ENCODE data around the gene AIRE. TPM values are rescaled to one million over a fixed set of nuclear protein-coding genes. Genes with fewer than 3 reads are reported as not detected.

Gene AIRE
- total RNA-seq, 4 donors from 2014 or later = 0.30 TPM; not detected in 3

DNA sequence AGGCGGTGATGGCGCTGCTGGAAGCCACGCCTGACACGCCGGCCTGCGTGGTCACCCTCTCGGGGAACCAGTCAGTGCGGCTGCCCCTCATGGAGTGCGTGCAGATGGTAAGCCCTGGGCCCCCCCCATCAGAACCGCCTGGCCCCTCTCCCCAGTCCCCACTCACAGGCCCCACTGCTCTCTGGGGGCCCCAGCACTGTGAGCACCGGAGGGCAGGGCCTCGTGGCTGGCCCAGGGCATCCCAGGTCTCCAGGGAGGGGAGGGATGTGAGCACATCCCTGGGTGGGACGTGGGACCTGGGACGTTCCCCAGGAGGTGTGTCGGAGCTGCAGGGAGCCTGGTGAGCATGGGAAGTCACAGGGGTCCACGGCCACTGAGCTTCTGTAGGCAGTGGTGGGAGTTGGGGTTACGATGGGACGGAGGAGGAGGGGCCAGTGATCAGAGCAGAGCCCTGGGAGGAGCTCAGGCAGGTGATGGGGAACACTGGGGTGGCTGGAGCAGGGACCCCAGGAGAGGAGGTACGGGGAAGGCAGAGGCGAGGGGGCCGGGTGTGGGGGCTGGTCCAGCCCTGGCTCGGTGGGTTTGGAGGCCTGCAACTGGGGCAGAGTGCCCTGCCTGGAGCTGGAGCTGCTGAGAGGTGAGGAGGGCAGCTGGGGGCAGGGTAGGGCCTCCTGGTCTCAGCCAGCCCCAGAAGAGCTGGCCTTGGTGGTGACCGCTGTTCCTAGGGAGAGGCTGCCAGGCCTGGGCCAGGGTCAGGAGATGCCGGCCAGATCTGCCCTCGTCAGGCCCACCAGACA lies 33.0 kb downstream of the AIRE start:
- peaks cover 0 to 6% (median 0%) of the 10 kb centered on the region in 4 donors for H3K4me1 ChIP-seq
- no peak overlapping the region for H3K4me3 ChIP-seq
- H3K9me3 ChIP-seq = no peaks in the 10 kb centered on the region
- H3K27ac ChIP-seq = peak overlapping the region in 1 of 4 donors; percentile 74
- no peak for DNase-seq (ENCODE audit: low spot score in 2 of 2)
- H3K27me3 ChIP-seq = no peaks in the 10 kb centered on the region
- peaks cover 0 to 100% (median 8%) of the 10 kb centered on the region in 3 donors for H3K36me3 ChIP-seq
- WGBS, 2 donors = 88 to 91% methylated on average over 13 to 23 of the region's 25 CpGs
- TF ChIP-seq POLR2A (IDR thresholded peaks at IDR 0.05) (no peak), EP300 (IDR thresholded peaks at IDR 0.05) (no peak)
- TF ChIP-seq, protein P1, sequence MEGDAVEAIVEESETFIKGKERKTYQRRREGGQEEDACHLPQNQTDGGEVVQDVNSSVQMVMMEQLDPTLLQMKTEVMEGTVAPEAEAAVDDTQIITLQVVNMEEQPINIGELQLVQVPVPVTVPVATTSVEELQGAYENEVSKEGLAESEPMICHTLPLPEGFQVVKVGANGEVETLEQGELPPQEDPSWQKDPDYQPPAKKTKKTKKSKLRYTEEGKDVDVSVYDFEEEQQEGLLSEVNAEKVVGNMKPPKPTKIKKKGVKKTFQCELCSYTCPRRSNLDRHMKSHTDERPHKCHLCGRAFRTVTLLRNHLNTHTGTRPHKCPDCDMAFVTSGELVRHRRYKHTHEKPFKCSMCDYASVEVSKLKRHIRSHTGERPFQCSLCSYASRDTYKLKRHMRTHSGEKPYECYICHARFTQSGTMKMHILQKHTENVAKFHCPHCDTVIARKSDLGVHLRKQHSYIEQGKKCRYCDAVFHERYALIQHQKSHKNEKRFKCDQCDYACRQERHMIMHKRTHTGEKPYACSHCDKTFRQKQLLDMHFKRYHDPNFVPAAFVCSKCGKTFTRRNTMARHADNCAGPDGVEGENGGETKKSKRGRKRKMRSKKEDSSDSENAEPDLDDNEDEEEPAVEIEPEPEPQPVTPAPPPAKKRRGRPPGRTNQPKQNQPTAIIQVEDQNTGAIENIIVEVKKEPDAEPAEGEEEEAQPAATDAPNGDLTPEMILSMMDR (IDR thresholded peaks at IDR 0.05) = no peak

DNA sequence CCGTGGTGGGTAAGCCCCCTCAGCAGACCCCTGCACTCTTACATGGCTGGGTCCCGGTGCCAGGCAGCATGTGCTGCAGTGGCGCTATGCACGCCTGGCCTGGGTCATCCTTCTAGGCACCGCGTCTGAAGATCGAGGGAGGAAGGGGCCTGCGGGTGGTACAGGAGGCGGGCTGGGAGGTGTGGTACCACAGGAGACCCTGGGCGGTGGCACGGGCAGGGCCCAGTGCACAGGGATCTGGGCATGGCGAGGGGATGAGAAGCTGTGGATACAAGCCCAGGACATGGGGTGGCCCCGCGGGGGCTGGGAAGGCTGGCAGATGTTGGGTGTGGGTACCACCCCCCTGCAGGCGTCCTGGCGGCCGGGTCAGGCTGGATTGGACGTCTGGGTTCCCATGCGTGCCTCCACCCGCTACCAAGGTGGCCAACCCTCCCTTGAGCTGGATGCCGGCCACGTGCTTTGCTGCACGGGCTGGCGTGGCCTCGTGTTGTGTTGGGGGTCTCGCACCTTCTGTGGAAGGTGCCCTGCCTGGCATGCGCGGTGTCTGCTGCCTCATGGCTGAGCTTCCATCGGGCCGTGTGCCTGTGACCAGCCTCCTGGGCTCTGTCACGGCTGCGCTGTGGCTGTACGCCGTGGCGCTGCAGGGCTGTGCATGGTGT lies 33.9 kb downstream of the AIRE start:
- whole genome bisulfite sequencing, 2 donors = 87 to 92% methylated on average over 25 to 28 of the region's 35 CpGs
- H3K4me3 ChIP-seq = no peak overlapping the region
- peaks cover 0 to 100% (median 16%) of the 10 kb centered on the region in 3 donors for H3K36me3 ChIP-seq
- no peaks in the 10 kb centered on the region for H3K9me3 ChIP-seq
- no peak for TF ChIP-seq EP300 (IDR thresholded peaks at IDR 0.05)
- no peak for TF ChIP-seq POLR2A (IDR thresholded peaks at IDR 0.05)
- TF ChIP-seq, protein P1 (IDR thresholded peaks at IDR 0.05) = no peak
- H3K27ac ChIP-seq = peak overlapping the region in 1 of 4 donors; percentile 74
- DNase-seq (ENCODE audit: low spot score in 2 of 2) = no peak
- H3K27me3 ChIP-seq = no peaks in the 10 kb centered on the region
- H3K4me1 ChIP-seq = peaks cover 0 to 6% (median 0%) of the 10 kb centered on the region in 4 donors

DNA sequence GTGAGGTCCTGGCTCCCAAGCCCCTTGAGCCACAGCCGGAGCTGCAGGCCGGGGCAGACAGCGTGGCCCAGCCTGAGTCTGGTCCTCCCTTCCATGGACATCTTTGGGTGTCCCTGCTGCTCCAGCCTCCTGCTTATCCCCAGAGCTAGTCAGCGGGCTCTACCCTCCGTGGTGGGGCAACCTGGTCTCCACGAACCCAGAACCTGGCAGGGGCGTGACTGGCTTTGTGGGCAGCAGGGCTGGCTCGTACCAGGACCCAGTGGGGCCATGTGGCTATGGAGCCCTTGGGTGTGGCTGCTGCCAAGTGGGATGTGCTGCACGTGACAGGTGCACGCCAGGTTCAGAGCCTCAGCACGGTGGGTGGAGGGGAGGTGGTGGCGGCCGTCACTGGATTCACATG lies 35.2 kb downstream of the AIRE start:
- Histone ChIP-seq H3K27me3 (no peaks in the 10 kb centered on the region), H3K9me3 (no peaks in the 10 kb centered on the region), H3K4me3 (no peak overlapping the region), H3K4me1 (peaks cover 0 to 2% (median 0%) of the 10 kb centered on the region in 4 donors), H3K36me3 (peaks cover under 1 to 100% (median 28%) of the 10 kb centered on the region in 3 donors), H3K27ac (peak overlapping the region in 1 of 4 donors; percentile 44)
- TF ChIP-seq, protein P1 (IDR thresholded peaks at IDR 0.05) = no peak
- TF ChIP-seq POLR2A (IDR thresholded peaks at IDR 0.05) (no peak), EP300 (IDR thresholded peaks at IDR 0.05) (no peak)
- no peak for DNase-seq (ENCODE audit: low spot score in 2 of 2)
- 92 to 95% methylated on average over 13 of the region's 13 CpGs for WGBS, 2 donors

DNA sequence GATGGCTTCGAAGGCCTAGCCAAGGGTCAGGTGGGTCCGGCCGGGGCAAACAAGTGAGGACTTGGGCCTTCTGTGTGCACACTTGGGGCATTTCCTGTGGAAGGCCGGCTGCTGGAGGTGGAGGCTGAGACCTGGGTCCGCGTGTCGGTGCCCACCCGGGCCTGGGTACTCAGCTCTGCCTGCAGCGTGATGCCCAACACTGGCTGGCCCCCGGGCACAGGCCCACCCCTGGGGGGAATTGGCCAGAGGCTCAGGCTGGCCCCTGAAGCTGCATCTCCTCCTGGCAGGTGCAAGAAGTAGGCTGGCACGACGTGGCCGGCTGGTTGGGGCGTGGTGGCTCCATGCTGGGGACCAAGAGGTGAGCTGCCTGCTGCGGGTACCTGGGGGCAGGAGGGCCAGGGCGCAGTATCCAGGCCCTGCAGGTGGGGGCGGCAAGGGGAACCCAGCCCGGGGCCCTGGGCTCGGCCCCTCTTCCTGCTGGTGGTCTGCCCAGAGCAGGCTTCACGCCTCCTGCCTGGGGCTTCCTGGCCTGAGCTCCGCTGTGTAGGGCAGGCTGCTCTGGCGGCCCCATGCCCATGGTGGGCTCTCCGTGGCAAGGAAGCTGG lies 36.3 kb downstream of the AIRE start:
- Histone ChIP-seq H3K36me3 (peaks cover 4 to 100% (median 28%) of the 10 kb centered on the region in 3 donors), H3K27me3 (no peaks in the 10 kb centered on the region), H3K4me1 (peaks cover 0 to 5% (median 0%) of the 10 kb centered on the region in 4 donors), H3K27ac (peak overlapping the region in 2 of 4 donors; percentile 34 to 46), H3K9me3 (no peaks in the 10 kb centered on the region), H3K4me3 (no peak overlapping the region)
- no peak for DNase-seq (ENCODE audit: low spot score in 2 of 2)
- TF ChIP-seq POLR2A (IDR thresholded peaks at IDR 0.05) (no peak), EP300 (IDR thresholded peaks at IDR 0.05) (no peak)
- TF ChIP-seq, protein P1 (IDR thresholded peaks at IDR 0.05) = no peak
- 87 to 93% methylated on average over 8 of the region's 23 CpGs for whole genome bisulfite sequencing, 2 donors

All from tibial nerve (tissue), 4 donors.